K562 treated with DMSO at 1 percent for 12 hours (cell line): Measurements from ENCODE around the gene DTX3L. TPM values are rescaled to one million over a fixed set of nuclear protein-coding genes. Genes with fewer than 3 reads are reported as not detected.

ENCODE experiments used
- total RNA-seq: library from RNA; unstranded; fragments of 300-600 nt; gene quantifications from 2 replicates; pipeline ENCODE4 v1.2.3, GENCODE V29; 2022; ENCODE audit not compliant: insufficient read depth

Gene DTX3L
- total RNA-seq, result 2.3 and 11.3 TPM in 2 replicates

DNA sequence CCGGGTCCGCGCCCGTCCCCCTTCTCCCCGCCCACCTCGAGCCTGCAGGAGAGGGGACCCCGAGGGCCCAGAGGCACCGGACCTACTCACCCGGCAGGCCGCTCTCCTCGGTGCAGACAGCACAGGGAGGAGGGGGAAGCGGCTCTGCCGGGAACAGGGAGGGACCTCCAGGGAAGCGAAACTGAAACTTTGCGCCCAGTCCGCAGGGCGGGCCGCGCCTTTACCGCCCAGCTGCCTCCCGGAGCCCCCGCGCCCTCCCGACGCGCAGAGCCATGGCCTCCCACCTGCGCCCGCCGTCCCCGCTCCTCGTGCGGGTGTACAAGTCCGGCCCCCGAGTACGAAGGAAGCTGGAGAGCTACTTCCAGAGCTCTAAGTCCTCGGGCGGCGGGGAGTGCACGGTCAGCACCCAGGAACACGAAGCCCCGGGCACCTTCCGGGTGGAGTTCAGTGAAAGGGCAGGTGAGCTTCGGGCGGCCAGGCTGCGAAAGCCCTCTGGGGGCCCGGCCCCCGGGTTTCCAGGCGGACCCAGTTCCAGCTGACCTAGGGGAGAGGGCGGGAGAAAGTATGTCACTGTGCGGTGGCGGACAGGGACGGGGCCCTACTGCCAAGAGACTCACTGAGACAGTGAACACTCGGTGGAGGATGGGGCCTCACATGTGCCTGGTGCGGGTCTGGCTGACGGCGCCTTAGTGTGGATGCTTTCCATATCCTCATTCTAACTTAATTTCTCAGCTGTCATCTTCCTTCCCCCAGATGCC lies at the start of gene DTX3L, which contains the start of gene PARP9:
TSS of gene DTX3L (plus strand) at position 184 of the 758 bp plus-strand sequence. CDS start at position 273, 89 bp downstream.
TSS of gene PARP9 (minus strand) at position 146 of the 758 bp plus-strand sequence. CDS start 4,680 bp downstream, outside the sequence.

GRCh38 chr3:122577409-122578031 lies 13.4 kb downstream of the DTX3L start, which contains the start of gene PARP15:
Gene PARP15 (plus strand): TSS chr3:122577650. CDS start chr3:122577668, 18 bp downstream.

Other genes starting within 250 kb of the DTX3L start
- 7.8 and 8.8 TPM in 2 replicates for gene CSTA, start 239.1 kb upstream of the DTX3L start, total RNA-seq
- 12.4 and 24.3 TPM in 2 replicates for gene MIX23, start 181.1 kb upstream of the DTX3L start, total RNA-seq
- 9.9 and 23.0 TPM in 2 replicates for gene FAM162A, start 180.2 kb upstream of the DTX3L start, total RNA-seq
- gene WDR5B, start 148.3 kb upstream of the DTX3L start, total RNA-seq, result 0.96 and 3.2 TPM in 2 replicates
- 5.8 and 20.9 TPM in 2 replicates for gene KPNA1, start 49.4 kb upstream of the DTX3L start, total RNA-seq
- 4.0 and 7.8 TPM in 2 replicates for gene PARP9, start within 50 bp of the DTX3L start, total RNA-seq
- gene PARP15, start 13.3 kb downstream of the DTX3L start, total RNA-seq, result 0.28 TPM in 1 of 2 replicates, not detected in the other
- 5.9 and 23.7 TPM in 2 replicates for gene PARP14, start 116.5 kb downstream of the DTX3L start, total RNA-seq
- 1.2 and 7.1 TPM in 2 replicates for gene HSPBAP1, start 229.5 kb downstream of the DTX3L start, total RNA-seq
- 0.85 and 2.5 TPM in 2 replicates for gene SLC49A4, start 230.7 kb downstream of the DTX3L start, total RNA-seq